Heart left ventricle (tissue), 16 donors: ENCODE results near the gene TRAPPC5. TPM values are rescaled to one million over a fixed set of nuclear protein-coding genes. Genes with fewer than 3 reads are reported as not detected.
A peak's percentile ranks its signal among the peaks of the same experiment; 100 is the strongest.

ENCODE experiments used
- ATAC-seq, 4 donors: fragments of 200-7000 bp; cut with Tn5 transposase; one replicate each; pipeline ENCODE4 v1.9.1; 2020 to 2022; ENCODE audit warnings: moderate library complexity in 4 of 4, mild to moderate bottlenecking in 3 of 4, moderate number of reproducible peaks in 1 of 4
- DNase-seq, 5 donors: peaks; one replicate each; pipeline ENCODE4 v3.0.0-alpha.2; 2020
- H3K27ac ChIP-seq, 12 donors: fragments of 200-600 bp; sonication (generic) in 4 of 12; one replicate each; pipeline versions ENCODE4 v1.5.0 to v1.8.0; 2016 to 2022; ENCODE audit warnings: mild to moderate bottlenecking in 2 of 12
- H3K27me3 ChIP-seq, 9 donors: fragments of 200-600 bp; sonication (generic) in 2 of 9; one replicate each; pipeline versions ENCODE4 v1.5.1 to v1.8.0; 2016 to 2022; ENCODE audit warnings: mild to moderate bottlenecking in 3 of 9
- H3K36me3 ChIP-seq, 9 donors: fragments of 200-600 bp; sonication (generic) in 2 of 9; one replicate each; pipeline versions ENCODE4 v1.5.0 to v1.8.0; 2018 to 2022; ENCODE audit warnings: mild to moderate bottlenecking in 2 of 9
- H3K4me1 ChIP-seq, 12 donors: fragments of 200-600 bp; sonication (generic) in 4 of 12; one replicate each; pipeline versions ENCODE4 v1.5.0 to v1.8.0; 2016 to 2022; ENCODE audit warnings: mild to moderate bottlenecking in 3 of 12
- H3K4me3 ChIP-seq, 12 donors: fragments of 200-600 bp; sonication (generic) in 4 of 12; one replicate each; pipeline versions ENCODE4 v1.5.0 to v1.8.0; 2017 to 2022; ENCODE audit warnings: mild to moderate bottlenecking in 9 of 12, moderate library complexity in 4 of 12
- H3K9me3 ChIP-seq, 12 donors: fragments of 200-600 bp; sonication (generic) in 4 of 12; one replicate each; pipeline versions ENCODE4 v1.5.0 to v1.8.0; 2016 to 2022; ENCODE audit warnings: mild to moderate bottlenecking in 1 of 12
- CTCF ChIP-seq, 12 donors: fragments of 200-600 bp; sonication (generic) in 4 of 12; IDR thresholded peaks; one replicate each; pipeline versions ENCODE4 v1.5.0 to v1.8.0; 2018 to 2022; ENCODE audit warnings: antibody characterized with exemption in 12 of 12, mild to moderate bottlenecking in 5 of 12
- POLR2A ChIP-seq, 2 donors: fragments of 450-650 bp; IDR thresholded peaks; one replicate each; pipeline ENCODE4 v1.6.1; 2017; ENCODE audit warnings: antibody characterized with exemption in 2 of 2, mild to moderate bottlenecking in 2 of 2, moderate library complexity in 2 of 2
- WGBS, 4 donors: extraction: QIAGEN DNeasy Blood & Tissue Kit in 2 of 4; methylation state at CpG; one replicate each; pipeline versions ENCODE4 v1.1.5 to v1.1.7; 2013 to 2018; 5-methylcytosine and 5-hydroxymethylcytosine counted together
- intact Hi-C, 10 donors: fragments of 100-400 bp; cut with DNase I; formaldehyde crosslinking; loops; one replicate each; pipeline versions ENCODE4 v1.11.1 to v1.14.2; 2022
- polyA plus RNA-seq, 2 donors: library from polyadenylated mRNA; stranded (reverse); fragments of 200-250 nt; gene quantifications; one replicate each; pipeline ENCODE4 v1.2.3, GENCODE V29; 2013
- total RNA-seq, 9 donors: library from RNA; depleted of rRNA in 2 of 9; stranded (reverse); fragments of >200 nt in 2 of 9; fragmentation: NEBNext Ultra II Directional in 3 of 9; extraction: Animal tissue kit (Norgen Biotek cat#: 25700) in 3 of 9; gene quantifications; one replicate each; pipeline versions ENCODE4 v1.1.0 to v1.2.4, GENCODE V29; 2016 to 2023
- donor health status: ischemic (EF 13 %, LVEDD 7.1; RV severe dilation, severe dysfunction).
- donor health status: healthy with polysubstance abuse.
- donor health status: DM: no; HTN: yes; CAD: no.
- donor health status: DM: no; HTN: no; CAD: no.
- donor health status: ischemic (EF 25% LVEDD 6.9; RV normal size, moderate dysfunction).
- donor health status: ischemic (EF 25% LVEDD 5.7; RV mildly dilated, moderate dysfunction).
- donor health status: healthy.
- donor health status: DM: yes; HTN: yes; CAD: no.
- donor health status: ischemic (EF 35%, LVEDD 5.7; RV mildly dilated, moderate dysfunction).
- donor health status: nonischemic (EF 11% LVEDD 7.7; RV severe dilation, severe dysfunction).
- donor health status: DM: yes; HTN: yes; CAD: no.
- donor health status: PGD.
- donor health status: ischemic (EF 29% LVEDD 5.4; RV normal size, mild dysfunction).
- donor health status: nonischemic (EF 23%, LVEDD 6.1; RV moderate dilation, normal function).

TRAPPC5 gene
- total and polyA plus RNA-seq, 11 donors: 60.1 to 170 (median 96.9) TPM

GRCh38 chr19:7731615-7732014, 51.0 kb downstream of the TRAPPC5 start:
- Histone ChIP-seq H3K4me1 (peaks cover 0 to 24% (median 0%) of the 10 kb centered on the region in 12 donors), H3K4me3 (no peak overlapping the region), H3K27me3 (peaks cover 4 to 63% (median 35%) of the 10 kb centered on the region in 9 donors), H3K36me3 (no peaks in the 10 kb centered on the region), H3K27ac (no peak overlapping the region), H3K9me3 (no peaks in the 10 kb centered on the region)
- WGBS, 4 donors: 53 to 70% (median 63%) methylated on average over 3 to 5 of the region's 5 CpGs
- TF ChIP-seq POLR2A (IDR thresholded peaks at IDR 0.05) (no peak), CTCF (IDR thresholded peaks at IDR 0.05) (no peak)
- ATAC-seq: no peak
- intact Hi-C loops: no loop called here
- no peak for DNase-seq

DNA sequence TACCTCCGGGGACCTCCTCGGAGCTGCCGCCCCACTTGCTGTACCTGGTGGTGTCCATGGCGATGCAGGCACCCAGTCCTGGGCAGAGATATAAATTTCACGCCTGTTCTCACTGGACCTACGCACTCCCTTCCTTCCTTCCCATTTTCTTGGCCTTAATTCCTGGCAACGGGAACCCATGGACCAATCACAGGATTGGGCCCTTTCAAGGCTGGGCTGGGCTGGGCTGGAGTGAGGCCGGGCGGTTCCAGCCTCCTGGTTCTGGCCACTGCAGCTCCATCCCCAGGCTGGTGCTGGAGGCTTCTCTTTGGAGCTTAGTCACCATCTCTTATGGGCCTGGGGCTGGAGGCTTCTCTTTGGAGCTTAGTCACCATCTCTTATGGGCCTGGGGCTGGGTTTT, 51.4 kb downstream of the TRAPPC5 start, which contains the start of gene CLEC4G:
TSS of gene CLEC4G (minus strand) at position 66 of the 400 bp plus-strand sequence. CDS start at position 58, 8 bp downstream.
- intact Hi-C loops: no loop called here
- no peak for ATAC-seq
- H3K36me3 ChIP-seq: no peaks in the 10 kb centered on the region

GRCh38 chr19:7733376-7733775, 52.7 kb downstream of the TRAPPC5 start:
- DNase-seq: no peak
- 74 to 86% (median 75%) methylated on average over 6 of the region's 6 CpGs for WGBS, 4 donors
- peak overlapping the region in 1 of 12 donors; percentile 70 for H3K27ac ChIP-seq
- peaks cover 4 to 52% (median 35%) of the 10 kb centered on the region in 9 donors for H3K27me3 ChIP-seq
- H3K4me3 ChIP-seq: no peak overlapping the region
- H3K4me1 ChIP-seq: peaks cover 0 to 24% (median 0%) of the 10 kb centered on the region in 12 donors
- TF ChIP-seq POLR2A (IDR thresholded peaks at IDR 0.05) (no peak), CTCF (IDR thresholded peaks at IDR 0.05) (no peak)
- intact Hi-C loops: no loop called here
- ATAC-seq: no peak
- H3K9me3 ChIP-seq: no peaks in the 10 kb centered on the region
- H3K36me3 ChIP-seq: no peaks in the 10 kb centered on the region

More for the DNA sequence above, 51.4 kb downstream of the TRAPPC5 start, which contains the start of gene CLEC4G:
- no peak within 1 kb of the TSS for H3K4me3 ChIP-seq
- H3K27ac ChIP-seq: no peak within 1 kb of the TSS
- H3K9me3 ChIP-seq: no peaks in the 10 kb centered on the region
- H3K27me3 ChIP-seq: peaks cover 4 to 63% (median 35%) of the 10 kb centered on the region in 9 donors
- TF ChIP-seq CTCF (IDR thresholded peaks at IDR 0.05) (no peak), POLR2A (IDR thresholded peaks at IDR 0.05) (no peak)
- 44 to 61% (median 50%) methylated on average over 9 of the region's 9 CpGs for WGBS, 4 donors
- DNase-seq: no peak
- peaks cover 0 to 24% (median 0%) of the 10 kb centered on the region in 12 donors for H3K4me1 ChIP-seq

- Histone ChIP-seq H3K4me3 (no peak overlapping the region), H3K27me3 (peaks cover 4 to 41% (median 27%) of the 10 kb centered on the region in 9 donors), H3K27ac (peak overlapping the region in 1 of 12 donors; percentile 70), H3K36me3 (no peaks in the 10 kb centered on the region), H3K9me3 (no peaks in the 10 kb centered on the region), H3K4me1 (peaks cover 0 to 18% (median 0%) of the 10 kb centered on the region in 12 donors)
- no peak for TF ChIP-seq CTCF (IDR thresholded peaks at IDR 0.05)
- TF ChIP-seq POLR2A (IDR thresholded peaks at IDR 0.05): no peak
- WGBS, 4 donors: 52 to 60% (median 57%) methylated on average over 12 of the region's 12 CpGs
- intact Hi-C loops: no loop called here
- DNase-seq (no peak), ATAC-seq (peak in 3 of 4 donors; percentile 39 to 58 (median 50))
These were observed 53.9 kb downstream of the TRAPPC5 start for GRCh38 chr19:7734220-7735203.
